Mesenchymal stem cell (in vitro differentiated cells and primary cell): ENCODE measurements around the gene NPBWR2.
"Not testable (repeated sequence)": the region's sequence is repeated elsewhere in the genome, so short reads cannot be mapped to it uniquely, and the experiment has no call there.

ENCODE experiments used
- DNase-seq: peaks from one replicate; pipeline ENCODE4 v3.0.0-alpha.2; 2013
- H2AFZ ChIP-seq: one replicate; pipeline ENCODE4 v1.6.1; 2013; ENCODE audit warnings: low read depth, mild to moderate bottlenecking, control low read depth, inconsistent platforms, low read length, moderate library complexity
- H2AK5ac ChIP-seq: 2 replicates; pipeline ENCODE4 v1.6.1; 2013; ENCODE audit warnings: low read length, moderate library complexity, mild to moderate bottlenecking, inconsistent platforms; ENCODE audit not compliant: severe bottlenecking
- H2BK120ac ChIP-seq: one replicate; pipeline ENCODE4 v1.6.1; 2013; ENCODE audit warnings: low read depth, mild to moderate bottlenecking, inconsistent platforms, low read length, moderate library complexity
- H2BK12ac ChIP-seq, 2 experiments: one replicate each; pipeline ENCODE4 v1.6.1; 2013; ENCODE audit warnings: inconsistent platforms in 2 of 2, low read length in 2 of 2, mild to moderate bottlenecking in 2 of 2, moderate library complexity in 2 of 2, control low read depth in 1 of 2
- H2BK15ac ChIP-seq: one replicate; pipeline ENCODE4 v1.6.1; 2013; ENCODE audit warnings: mild to moderate bottlenecking, low read depth, inconsistent platforms; ENCODE audit not compliant: poor library complexity, severe bottlenecking
- H2BK5ac ChIP-seq: 2 replicates; pipeline ENCODE4 v1.6.1; 2013; ENCODE audit warnings: low read depth, mild to moderate bottlenecking, low read length, control low read depth, inconsistent platforms; ENCODE audit not compliant: poor library complexity, severe bottlenecking
- H3K14ac ChIP-seq, 2 experiments: one replicate each; pipeline ENCODE4 v1.6.1; 2013; ENCODE audit warnings: inconsistent platforms in 2 of 2, low read length in 2 of 2, control low read depth in 1 of 2, mild to moderate bottlenecking in 1 of 2, moderate library complexity in 1 of 2
- H3K18ac ChIP-seq, 2 experiments: one replicate each; pipeline ENCODE4 v1.6.1; 2013; ENCODE audit warnings: inconsistent platforms in 2 of 2, low read length in 2 of 2, control low read depth in 1 of 2, low read depth in 1 of 2, mild to moderate bottlenecking in 1 of 2
- H3K23ac ChIP-seq, 2 experiments: one replicate each; pipeline ENCODE4 v1.6.1; 2013; ENCODE audit warnings: inconsistent platforms in 2 of 2, low read length in 2 of 2, mild to moderate bottlenecking in 2 of 2, moderate library complexity in 2 of 2, control low read depth in 1 of 2
- H3K27ac ChIP-seq: 2 replicates; pipeline ENCODE4 v1.5.1; 2013; ENCODE audit warnings: mild to moderate bottlenecking, moderate library complexity, low read length, control low read depth, inconsistent platforms; ENCODE audit not compliant: poor library complexity, severe bottlenecking
- H3K27me3 ChIP-seq, 2 experiments: 2 replicates each; pipeline versions ENCODE4 v1.6.1 to v1.7.0; 2013; ENCODE audit warnings: low read length in 2 of 2, mild to moderate bottlenecking in 2 of 2, moderate library complexity in 2 of 2, control low read depth in 1 of 2, inconsistent platforms in 1 of 2; ENCODE audit not compliant: control insufficient read depth in 1 of 2, insufficient read depth in 1 of 2
- H3K36me3 ChIP-seq, 2 experiments: 2 replicates each; pipeline versions ENCODE4 v1.6.1 to v1.7.0; 2013; ENCODE audit warnings: low read length in 2 of 2, control low read depth in 1 of 2, inconsistent platforms in 1 of 2, low read depth in 1 of 2, mild to moderate bottlenecking in 1 of 2; ENCODE audit not compliant: insufficient read depth in 2 of 2, control insufficient read depth in 1 of 2
- H3K4ac ChIP-seq, 2 experiments: one replicate each; pipeline ENCODE4 v1.6.1; 2013; ENCODE audit warnings: inconsistent platforms in 2 of 2, low read length in 2 of 2, mild to moderate bottlenecking in 2 of 2, moderate library complexity in 2 of 2, control low read depth in 1 of 2, low read depth in 1 of 2
- H3K4me1 ChIP-seq: 2 replicates; pipeline ENCODE4 v1.6.1; 2013; ENCODE audit warnings: low read depth, low read length, control low read depth; ENCODE audit not compliant: control insufficient read depth, insufficient read depth
- H3K4me2 ChIP-seq: 2 replicates; pipeline ENCODE4 v1.6.1; 2013; ENCODE audit warnings: low read length, mild to moderate bottlenecking, inconsistent platforms; ENCODE audit not compliant: poor library complexity, severe bottlenecking
- H3K4me3 ChIP-seq, 2 experiments: 2 replicates each; pipeline versions ENCODE4 v1.5.1 to v1.7.0; 2013; ENCODE audit warnings: low read length in 2 of 2, mild to moderate bottlenecking in 2 of 2, control low read depth in 1 of 2, low read depth in 1 of 2; ENCODE audit not compliant: insufficient read depth in 1 of 2
- H3K79me1 ChIP-seq: replicated peaks from 2 replicates; pipeline ENCODE4 v1.6.1; 2013; ENCODE audit warnings: mild to moderate bottlenecking, control low read depth, low read length, inconsistent platforms; ENCODE audit not compliant: poor library complexity, severe bottlenecking
- H3K9ac ChIP-seq: 2 replicates; pipeline ENCODE4 v1.7.0; 2013; ENCODE audit warnings: mild to moderate bottlenecking, low read length, moderate library complexity
- H3K9me3 ChIP-seq: 2 replicates; pipeline ENCODE4 v1.7.0; 2013; ENCODE audit warnings: mild to moderate bottlenecking, low read length; ENCODE audit not compliant: control insufficient read depth
- H4K8ac ChIP-seq: one replicate; pipeline ENCODE4 v1.6.1; 2013; ENCODE audit warnings: inconsistent platforms, mild to moderate bottlenecking, low read length, moderate library complexity
- H4K91ac ChIP-seq: one replicate; pipeline ENCODE4 v1.6.1; 2013; ENCODE audit warnings: mild to moderate bottlenecking, low read length, inconsistent platforms
- WGBS: methylation state at CpG from one replicate; pipeline ENCODE4 v1.1.7; 2013; ENCODE audit warnings: mixed read lengths; 5-methylcytosine and 5-hydroxymethylcytosine counted together

Gene NPBWR2

DNA sequence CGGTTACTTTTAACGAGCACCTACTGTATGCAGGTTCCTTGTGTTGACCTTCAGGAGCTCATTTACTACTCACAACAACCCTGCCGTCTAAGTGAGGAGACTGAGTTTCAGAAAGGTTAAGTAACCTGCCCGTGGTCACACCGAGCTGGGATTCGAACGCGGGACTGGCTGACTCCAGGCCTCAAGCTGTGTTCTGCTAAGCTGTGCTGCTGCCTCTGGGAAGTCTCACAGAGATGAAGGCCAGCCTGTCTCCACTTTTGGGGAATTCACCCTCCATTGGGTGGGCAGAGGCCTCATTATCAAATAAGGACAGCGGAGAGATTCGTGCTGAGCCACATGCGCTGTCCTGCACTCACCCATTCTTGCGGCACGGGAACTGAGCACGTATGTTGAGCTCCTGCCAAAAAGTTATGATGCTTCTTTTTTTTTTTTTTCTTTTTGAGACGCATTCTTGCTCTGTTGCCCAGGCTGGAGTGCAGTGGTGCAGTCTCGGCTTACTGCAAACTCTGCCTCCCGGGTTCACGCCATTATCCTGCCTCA, 31.0 kb upstream of the NPBWR2 start:
- Histone ChIP-seq H4K91ac (no peak overlapping the region), H2AK5ac (no peak overlapping the region), H3K9ac (no peak overlapping the region), H2AFZ (no peak overlapping the region), H3K36me3 (no peaks in the 10 kb centered on the region), H3K4me1 (peaks cover 6% of the 10 kb centered on the region), H3K4me3 (no peak overlapping the region), H3K79me1 (no peaks in the 10 kb centered on the region), H2BK12ac (no peak overlapping the region), H3K18ac (no peak overlapping the region), H3K27ac (no peak overlapping the region), H4K8ac (no peak overlapping the region), H3K4ac (no peak overlapping the region), H2BK15ac (no peak overlapping the region), H2BK120ac (no peak overlapping the region), H3K9me3 (no peaks in the 10 kb centered on the region), H3K4me2 (no peak overlapping the region), H2BK5ac (no peak overlapping the region), H3K14ac (no peak overlapping the region), H3K23ac (no peak overlapping the region), H3K27me3 (peaks cover 22 to 47% of the 10 kb centered on the region in 2 experiments)
- DNase-seq, result no peak
- WGBS, result 89% methylated on average over 18 of the region's 18 CpGs

DNA sequence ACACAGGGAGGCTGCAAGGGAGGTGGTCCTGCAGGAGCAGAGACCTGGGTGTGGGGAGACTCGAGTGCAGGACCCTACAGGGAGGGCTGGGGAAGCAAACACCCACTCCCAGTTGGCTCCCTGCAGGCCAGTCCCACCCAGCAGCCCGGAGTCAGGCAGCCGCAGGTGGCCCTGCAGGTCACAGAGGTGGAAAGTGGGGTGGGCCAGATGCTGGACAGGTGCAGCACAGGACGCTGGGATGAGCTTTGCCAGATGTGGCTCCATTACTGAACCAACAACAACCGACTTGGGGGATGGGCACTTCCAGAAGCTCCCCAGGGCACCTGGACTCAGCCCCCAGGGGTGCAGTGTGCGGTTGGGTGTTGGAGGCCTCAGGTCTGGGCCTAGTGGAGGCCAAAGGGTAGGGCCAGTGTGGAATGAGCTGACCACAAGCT, 30.2 kb upstream of the NPBWR2 start:
- Histone ChIP-seq H3K23ac (no peak overlapping the region), H3K27ac (no peak overlapping the region), H2AK5ac (no peak overlapping the region), H2BK12ac (no peak overlapping the region), H3K18ac (no peak overlapping the region), H4K8ac (no peak overlapping the region), H2BK120ac (no peak overlapping the region), H4K91ac (no peak overlapping the region), H3K9ac (no peak overlapping the region), H2BK5ac (no peak overlapping the region), H2AFZ (no peak overlapping the region), H3K4me3 (no peak overlapping the region), H3K4me1 (peaks cover 1% of the 10 kb centered on the region), H3K4ac (no peak overlapping the region), H3K4me2 (no peak overlapping the region), H3K27me3 (peaks cover 19 to 40% of the 10 kb centered on the region in 2 experiments), H2BK15ac (no peak overlapping the region), H3K14ac (no peak overlapping the region), H3K9me3 (no peaks in the 10 kb centered on the region), H3K79me1 (no peaks in the 10 kb centered on the region), H3K36me3 (no peaks in the 10 kb centered on the region)
- DNase-seq, result no peak
- WGBS, result 71% methylated on average over 6 of the region's 6 CpGs

DNA sequence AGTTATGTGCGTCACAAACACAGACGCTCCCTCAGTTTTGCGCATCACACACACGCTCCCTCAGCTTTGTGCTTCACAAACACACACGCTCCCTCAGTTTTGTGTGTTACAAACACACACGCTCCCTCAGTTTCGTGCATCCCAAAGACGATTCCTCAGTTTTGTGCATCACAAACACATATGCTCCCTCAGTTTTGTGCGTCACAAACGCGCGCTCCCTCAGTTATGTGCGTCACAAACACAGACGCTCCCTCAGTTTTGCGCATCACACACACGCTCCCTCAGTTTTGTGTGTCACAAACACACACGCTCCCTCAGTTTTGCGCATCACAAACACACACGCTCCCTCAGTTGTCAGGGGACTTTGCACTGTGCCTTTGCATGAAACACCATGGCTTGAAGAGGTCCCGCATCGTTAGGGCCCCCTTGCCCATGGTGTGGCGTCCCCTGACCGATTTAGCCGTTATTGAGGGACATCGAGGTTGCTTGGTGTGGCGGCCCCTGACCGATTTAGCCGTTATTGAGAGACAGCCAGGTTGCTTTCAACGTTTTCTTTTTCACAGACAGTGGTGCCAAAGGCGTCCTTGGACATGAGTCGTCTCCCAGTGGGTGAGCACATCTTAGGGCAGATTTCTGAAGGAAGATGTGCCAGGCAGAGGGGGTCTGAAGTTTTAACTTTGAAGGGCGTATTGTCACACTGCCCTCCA, 28.8 kb upstream of the NPBWR2 start:
- peaks cover 14 to 36% of the 10 kb centered on the region in 2 experiments for H3K27me3 ChIP-seq
- no peak overlapping the region for H3K18ac ChIP-seq
- no peak overlapping the region for H2BK15ac ChIP-seq
- H3K36me3 ChIP-seq, result no peaks in the 10 kb centered on the region
- H2AFZ ChIP-seq, result no peak overlapping the region
- no peak overlapping the region for H3K4ac ChIP-seq
- H2BK12ac ChIP-seq, result no peak overlapping the region
- no peak overlapping the region for H3K9ac ChIP-seq
- WGBS, result 80% methylated on average over 32 of the region's 32 CpGs
- no peak overlapping the region for H4K8ac ChIP-seq
- H2BK5ac ChIP-seq, result no peak overlapping the region
- H3K9me3 ChIP-seq, result no peaks in the 10 kb centered on the region
- no peak overlapping the region for H3K27ac ChIP-seq
- H2AK5ac ChIP-seq, result no peak overlapping the region
- peaks cover 1% of the 10 kb centered on the region for H3K4me1 ChIP-seq
- no peaks in the 10 kb centered on the region for H3K79me1 ChIP-seq
- H3K23ac ChIP-seq, result no peak overlapping the region
- no peak for DNase-seq
- no peak overlapping the region for H2BK120ac ChIP-seq
- H3K4me3 ChIP-seq, result no peak overlapping the region
- H3K4me2 ChIP-seq, result no peak overlapping the region
- H4K91ac ChIP-seq, result no peak overlapping the region
- no peak overlapping the region for H3K14ac ChIP-seq

DNA sequence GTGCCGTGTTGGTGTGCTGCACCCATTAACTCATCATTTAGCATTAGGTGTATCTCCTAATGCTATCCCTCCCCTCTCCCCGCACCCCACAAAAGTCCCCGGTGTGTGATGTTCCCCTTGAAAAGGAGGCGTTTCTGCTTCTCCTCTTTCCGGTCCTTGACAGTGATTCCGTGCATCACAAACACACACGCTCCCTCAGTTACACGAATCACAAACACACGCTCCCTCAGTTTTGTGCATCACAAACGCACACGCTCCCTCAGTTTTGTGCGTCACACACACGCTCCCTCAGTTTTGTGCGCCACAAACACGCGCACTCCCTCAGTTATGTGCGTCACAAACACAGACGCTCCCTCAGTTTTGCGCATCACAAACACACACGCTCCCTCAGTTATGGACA, 27.4 kb upstream of the NPBWR2 start:
- H3K18ac ChIP-seq, H3K4me3 ChIP-seq: not testable (repeated sequence)

More for the DNA sequence above, 27.4 kb upstream of the NPBWR2 start:
- H2BK12ac ChIP-seq, H4K8ac ChIP-seq, H3K9ac ChIP-seq, H2BK15ac ChIP-seq, H3K27ac ChIP-seq, H3K4me1 ChIP-seq, H2AFZ ChIP-seq, H3K23ac ChIP-seq, H3K4me2 ChIP-seq, H3K79me1 ChIP-seq, H2BK120ac ChIP-seq, H4K91ac ChIP-seq, H2AK5ac ChIP-seq, H3K36me3 ChIP-seq, H2BK5ac ChIP-seq, DNase-seq, H3K9me3 ChIP-seq, H3K4ac ChIP-seq: not testable (repeated sequence)
- peak overlapping the region in 1 of 2 experiments; percentile 75 for H3K14ac ChIP-seq
- WGBS, result 85% methylated on average over 19 of the region's 20 CpGs
- H3K27me3 ChIP-seq, result peaks cover 5 to 34% of the 10 kb centered on the region in 2 experiments
